ENCODE measurements around the gene USP49. TPM values are rescaled to one million over a fixed set of nuclear protein-coding genes. Genes with fewer than 3 reads are reported as not detected.

The USP49 gene
- total RNA-seq, 1 donor from 2014 or later: 0.71 TPM

DNA sequence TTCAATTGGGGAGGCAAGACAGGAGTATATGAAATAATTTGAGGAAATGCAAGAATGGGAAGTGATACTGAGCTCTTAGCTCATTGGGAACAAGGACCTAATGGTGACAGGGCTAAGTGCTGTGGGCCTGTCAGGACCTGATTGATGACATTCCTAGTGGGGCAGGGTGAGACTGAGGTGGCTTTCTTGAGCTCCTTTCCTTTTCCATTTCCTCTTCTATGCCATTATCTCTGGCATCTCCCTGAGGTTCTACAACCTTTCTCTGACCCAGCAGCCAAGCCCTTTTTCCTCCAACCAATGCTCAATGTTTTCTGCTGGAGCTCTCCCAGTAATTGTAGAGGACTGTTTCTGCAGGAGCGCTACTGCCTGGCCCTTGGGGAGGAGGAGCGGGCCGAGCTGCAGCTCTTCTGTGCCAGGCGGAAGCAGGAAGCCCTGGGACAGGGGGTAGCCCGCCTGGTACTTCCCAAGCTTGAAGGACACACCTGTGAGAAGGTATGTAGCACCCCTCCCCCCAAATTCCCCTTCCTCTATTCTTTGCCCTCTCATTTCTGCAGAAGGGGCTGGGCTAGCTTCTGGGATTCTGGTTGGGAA, 110.5 kb downstream of the USP49 start:
- peaks cover 91% of the 10 kb centered on the region for H3K4me1 ChIP-seq
- peak overlapping the region; percentile 95 for H3K27ac ChIP-seq (replicated peaks)
- no peaks in the 10 kb centered on the region for H3K27me3 ChIP-seq (ENCODE audit: low read depth)
- H3K36me3 ChIP-seq: peaks cover 16% of the 10 kb centered on the region
- no peaks in the 10 kb centered on the region for H3K9me3 ChIP-seq (replicated peaks)
- no peak for DNase-seq
- TF ChIP-seq CTCF (IDR thresholded peaks at IDR 0.05; ENCODE audit: borderline replicate concordance): no peak
- H3K4me3 ChIP-seq: no peak overlapping the region
- intact Hi-C loops (cut with micrococcal nuclease): loop anchor here (10.0 kb wide), 1 partner anchor 260 kb away; no protein-coding TSS in a partner anchor

DNA sequence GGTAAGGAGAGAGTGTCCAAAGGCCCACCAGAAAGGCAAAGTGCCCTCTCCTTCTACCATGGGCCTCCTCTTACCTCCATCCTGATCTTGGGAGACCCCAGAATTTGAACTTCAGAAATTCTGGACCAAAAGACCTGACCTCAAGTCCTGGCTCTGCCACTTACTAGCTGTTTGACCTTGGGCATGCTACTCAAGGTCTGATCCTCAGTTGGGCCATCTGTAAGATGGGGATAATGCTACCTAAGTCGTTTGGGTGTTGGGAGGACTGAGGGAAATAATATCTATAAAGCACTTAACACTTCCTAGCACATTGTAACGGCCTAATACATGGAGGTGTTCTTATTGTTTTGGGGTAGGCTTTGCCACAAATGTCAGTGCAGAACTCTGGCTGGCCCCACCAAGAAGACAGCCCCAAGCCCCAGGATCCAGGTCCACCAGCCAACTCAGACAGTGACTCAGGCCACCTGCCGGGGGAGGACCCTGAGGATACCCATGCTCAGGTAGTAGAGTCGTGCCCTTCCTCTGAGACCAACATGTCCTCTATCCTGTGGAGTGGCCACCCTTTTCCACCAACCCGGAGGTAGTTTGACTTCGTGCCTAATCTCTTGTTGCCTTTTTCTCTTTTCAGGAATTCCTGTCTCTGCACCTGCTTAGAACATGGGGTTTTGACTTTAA, 111.9 kb downstream of the USP49 start:
- DNase-seq: no peak
- Histone ChIP-seq H3K4me3 (peak overlapping the region; percentile 96), H3K27me3 (ENCODE audit: low read depth) (no peaks in the 10 kb centered on the region), H3K36me3 (peaks cover 8% of the 10 kb centered on the region), H3K9me3 (replicated peaks) (no peaks in the 10 kb centered on the region), H3K27ac (replicated peaks) (peak overlapping the region; percentile 34), H3K4me1 (peaks cover 90% of the 10 kb centered on the region)
- intact Hi-C loops (cut with micrococcal nuclease): loop anchor here (10.0 kb wide), 1 partner anchor 262 kb away; no protein-coding TSS in a partner anchor
- no peak for TF ChIP-seq CTCF (IDR thresholded peaks at IDR 0.05; ENCODE audit: borderline replicate concordance)

- Histone ChIP-seq H3K4me3 (peak overlapping the region; percentile 96), H3K27ac (replicated peaks) (peak overlapping the region; percentile 98), H3K4me1 (peaks cover 80% of the 10 kb centered on the region), H3K27me3 (ENCODE audit: low read depth) (no peaks in the 10 kb centered on the region), H3K9me3 (replicated peaks) (no peaks in the 10 kb centered on the region), H3K36me3 (peaks cover 20% of the 10 kb centered on the region)
- DNase-seq: peak; percentile 36
- TF ChIP-seq CTCF (IDR thresholded peaks at IDR 0.05; ENCODE audit: borderline replicate concordance): no peak
- intact Hi-C loops (cut with micrococcal nuclease): loop anchor here (10.0 kb wide), 1 partner anchor 263 kb away; no protein-coding TSS in a partner anchor
These were observed 113.8 kb downstream of the USP49 start for GRCh38 chr6:41781366-41781730.

- DNase-seq: peak; percentile 59
- intact Hi-C loops (cut with micrococcal nuclease): loop anchor here (10.0 kb wide), 1 partner anchor 264 kb away; no protein-coding TSS in a partner anchor
- Histone ChIP-seq H3K27ac (replicated peaks) (peak within 1 kb of the TSS; percentile 98), H3K27me3 (ENCODE audit: low read depth) (no peaks in the 10 kb centered on the region), H3K36me3 (peaks cover 26% of the 10 kb centered on the region), H3K4me1 (peaks cover 74% of the 10 kb centered on the region), H3K9me3 (replicated peaks) (no peaks in the 10 kb centered on the region), H3K4me3 (peak within 1 kb of the TSS; percentile 96)
- no peak for TF ChIP-seq CTCF (IDR thresholded peaks at IDR 0.05; ENCODE audit: borderline replicate concordance)
These were observed 114.4 kb downstream of the USP49 start, which contains the start of gene PRICKLE4 for GRCh38 chr6:41780551-41781365. TSS of gene PRICKLE4 (plus strand) at chr6:41780782. CDS start at chr6:41783474, 2,692 bp downstream.

Measured in left ventricle myocardium inferior (tissue), 1 donor.